Activated T-cell treated with anti-CD3 and anti-CD28 coated beads, Interleukin-2, amount 50 U/mL, for 4 hours (primary cell): ENCODE data around the gene SLC18A3. TPM values are rescaled to one million over a fixed set of nuclear protein-coding genes. Genes with fewer than 3 reads are reported as not detected.

ENCODE experiments used
- ATAC-seq, 2 donors: fragments of 200-7000 bp; cut with Tn5 transposase; one replicate each; pipeline ENCODE4 v1.10.0; 2021
- DNase-seq: peaks from one replicate; pipeline ENCODE4 v3.0.0-alpha.2; 2020
- H3K27me3 Mint-ChIP-seq: one replicate; pipeline ENCODE4 v1.8.0; 2021; ENCODE audit warnings: low read depth, mixed read lengths
- H3K36me3 Mint-ChIP-seq: one replicate; pipeline ENCODE4 v1.8.0; 2022; ENCODE audit warnings: mixed read lengths; ENCODE audit not compliant: insufficient read depth
- H3K4me1 Mint-ChIP-seq: one replicate; pipeline ENCODE4 v1.8.0; 2021; ENCODE audit warnings: low read depth, mixed read lengths
- H3K4me3 Mint-ChIP-seq: one replicate; pipeline ENCODE4 v1.8.0; 2021; ENCODE audit warnings: mild to moderate bottlenecking, moderate library complexity, mixed read lengths
- H3K9me3 Mint-ChIP-seq: one replicate; pipeline ENCODE4 v1.8.0; 2021; ENCODE audit warnings: mixed read lengths
- total RNA-seq, 3 donors: library from RNA; stranded (reverse); gene quantifications; one replicate each; pipeline ENCODE4 v1.2.1, GENCODE V29; 2021

Gene SLC18A3
- total RNA-seq, 3 donors from 2014 or later, result not detected

DNA sequence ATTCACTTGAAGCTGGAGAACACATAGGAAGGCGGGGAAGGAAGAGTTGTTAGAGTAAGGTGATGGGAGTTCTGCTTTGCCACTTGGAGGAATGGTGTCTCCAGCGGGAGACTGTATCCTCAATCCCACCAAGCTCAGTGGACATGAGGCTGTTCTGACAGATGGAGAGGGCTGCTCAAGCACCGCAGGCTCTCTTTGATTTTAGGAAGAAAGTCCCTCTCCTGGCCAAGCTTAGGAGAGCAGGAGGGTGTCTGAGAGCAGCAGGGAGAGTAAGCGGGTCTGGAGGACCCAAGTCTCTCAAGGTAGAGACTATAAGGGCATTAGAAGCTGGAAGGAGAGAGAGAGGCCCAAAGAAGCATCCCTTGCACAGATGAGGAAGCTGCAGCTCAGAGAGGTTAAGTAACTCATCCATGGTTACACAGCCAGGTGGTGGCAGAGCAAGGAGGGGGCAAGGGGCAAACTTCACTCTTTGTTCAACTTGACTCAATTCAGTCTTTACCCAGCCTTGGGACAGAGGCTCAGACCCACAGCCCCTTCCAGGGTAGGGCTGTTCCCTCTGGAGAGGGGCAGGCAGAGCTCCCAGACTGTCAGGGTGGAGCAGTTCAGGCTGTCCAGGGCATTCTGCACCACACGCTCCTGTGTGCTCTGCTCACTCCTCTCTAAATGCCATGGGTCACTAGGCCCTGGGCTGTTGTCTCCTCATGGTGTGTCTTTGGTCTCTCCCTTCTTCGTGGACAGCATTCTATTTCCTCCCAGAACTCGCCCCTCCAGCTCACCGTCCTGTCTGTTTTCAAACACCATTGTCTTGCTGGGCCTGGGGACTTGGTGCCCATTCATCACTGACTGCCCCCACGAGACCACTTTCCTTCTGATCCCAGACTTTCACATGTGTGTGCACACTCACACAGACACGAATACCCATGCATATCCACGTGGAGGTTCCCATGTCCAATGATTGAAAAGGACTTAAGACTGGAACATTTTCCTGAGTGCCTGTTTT, 12.6 kb downstream of the SLC18A3 start:
- Mint-ChIP-seq H3K4me1 (no peaks in the 10 kb centered on the region), H3K36me3 (no peaks in the 10 kb centered on the region), H3K9me3 (no peaks in the 10 kb centered on the region), H3K4me3 (no peak overlapping the region), H3K27me3 (peaks cover 23% of the 10 kb centered on the region)
- DNase-seq (no peak), ATAC-seq (no peak)

DNA sequence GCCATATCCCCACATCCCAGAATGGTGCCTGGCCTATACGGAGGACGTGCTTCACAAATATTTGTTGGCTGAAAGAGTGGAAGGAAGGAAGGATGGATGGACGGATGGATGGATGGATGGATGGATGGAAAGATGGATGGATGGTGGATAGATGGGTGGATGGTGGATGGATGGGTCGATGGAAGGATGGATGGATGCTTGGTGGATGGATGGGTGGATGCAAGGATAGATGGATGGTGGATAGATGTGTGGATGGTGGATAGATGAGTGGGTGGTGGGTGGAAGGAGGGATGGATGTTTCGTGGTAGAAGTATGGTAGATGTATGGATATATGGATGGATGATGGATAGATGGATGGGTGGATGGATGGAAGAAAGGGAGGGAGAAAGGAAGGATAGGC, 14.5 kb downstream of the SLC18A3 start:
- no peak overlapping the region for H3K4me3 Mint-ChIP-seq
- H3K4me1 Mint-ChIP-seq, result no peaks in the 10 kb centered on the region
- H3K27me3 Mint-ChIP-seq, result peaks cover 10% of the 10 kb centered on the region
- DNase-seq, result no peak
- ATAC-seq, result no peak
- H3K9me3 Mint-ChIP-seq, result no peaks in the 10 kb centered on the region
- H3K36me3 Mint-ChIP-seq, result no peaks in the 10 kb centered on the region

DNA sequence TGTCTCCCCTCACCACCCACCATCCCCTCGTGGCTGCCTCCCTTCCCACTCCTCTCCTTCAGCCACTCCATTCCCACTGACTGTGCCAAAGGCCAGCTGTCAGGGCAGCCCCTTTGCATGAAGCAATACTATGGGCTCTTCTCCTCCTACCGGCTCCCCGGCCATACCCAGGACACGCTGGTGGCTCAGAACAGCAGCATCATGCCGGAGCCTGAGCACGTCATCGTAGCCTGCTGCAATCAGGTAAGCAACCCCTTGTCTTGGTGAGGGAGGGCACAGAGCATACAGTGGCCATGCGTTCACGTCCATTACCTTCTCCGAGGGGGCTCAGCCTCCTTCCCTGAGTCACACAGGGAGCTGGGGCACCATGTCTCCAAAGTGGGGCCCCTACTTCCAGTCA, 15.3 kb downstream of the SLC18A3 start:
- Mint-ChIP-seq H3K36me3 (no peaks in the 10 kb centered on the region), H3K9me3 (no peaks in the 10 kb centered on the region), H3K4me1 (no peaks in the 10 kb centered on the region), H3K4me3 (no peak overlapping the region), H3K27me3 (peaks cover 5% of the 10 kb centered on the region)
- DNase-seq, result no peak
- ATAC-seq, result no peak

DNA sequence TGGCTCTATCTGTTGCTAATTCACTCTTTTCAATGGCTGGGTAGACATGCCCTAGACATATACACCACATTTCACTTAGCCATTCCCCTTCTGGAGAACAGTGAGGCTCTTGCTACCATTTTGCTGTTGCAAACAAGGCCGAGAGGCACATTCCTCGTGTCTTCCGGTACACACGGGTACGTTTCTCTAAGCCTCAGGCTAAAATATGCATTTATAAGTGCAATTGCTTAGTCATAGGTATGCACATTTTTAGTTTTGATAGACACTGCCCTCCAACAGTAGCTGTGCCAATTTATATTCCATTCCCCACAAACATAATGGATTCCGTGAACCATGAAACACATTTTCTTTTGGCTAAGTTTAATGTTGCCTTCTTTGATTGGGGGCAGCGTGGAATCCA, 16.9 kb downstream of the SLC18A3 start:
- H3K4me3 Mint-ChIP-seq, result no peak overlapping the region
- H3K36me3 Mint-ChIP-seq, result no peaks in the 10 kb centered on the region
- no peaks in the 10 kb centered on the region for H3K9me3 Mint-ChIP-seq
- ATAC-seq, result no peak
- no peak for DNase-seq
- no peaks in the 10 kb centered on the region for H3K4me1 Mint-ChIP-seq
- peaks cover 5% of the 10 kb centered on the region for H3K27me3 Mint-ChIP-seq

DNA sequence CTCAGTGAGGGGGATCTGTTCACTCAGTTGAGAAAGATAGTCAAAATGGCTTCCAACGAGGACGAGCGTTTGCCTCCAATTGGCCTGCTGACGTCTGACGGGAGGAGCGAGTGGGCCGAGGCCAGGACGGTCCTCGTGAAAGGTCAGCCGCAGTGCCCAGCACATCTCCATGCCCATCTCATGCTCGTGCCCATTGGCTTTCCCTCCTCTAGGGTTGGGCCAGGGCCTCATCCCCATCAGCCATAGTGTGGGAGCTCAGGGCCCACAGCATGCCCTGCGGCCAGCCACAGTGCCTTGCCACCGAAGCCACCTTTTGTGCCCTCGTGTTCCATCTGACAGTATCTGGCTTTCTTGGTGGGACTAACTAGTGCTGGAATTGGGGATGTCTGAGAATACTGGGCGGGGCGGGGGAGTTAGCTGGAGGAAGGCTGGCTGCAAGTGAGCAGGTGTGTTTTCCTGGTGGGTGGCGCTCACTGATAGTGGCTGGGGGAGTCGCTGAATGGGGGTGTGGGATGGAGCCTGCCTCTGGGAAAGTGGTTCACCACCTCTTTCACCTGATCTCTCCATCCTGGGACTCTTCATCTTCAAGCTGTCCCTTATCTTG, 17.6 kb downstream of the SLC18A3 start:
- Mint-ChIP-seq H3K36me3 (no peaks in the 10 kb centered on the region), H3K27me3 (peaks cover 5% of the 10 kb centered on the region), H3K4me3 (no peak overlapping the region), H3K4me1 (no peaks in the 10 kb centered on the region), H3K9me3 (no peaks in the 10 kb centered on the region)
- ATAC-seq, result no peak
- no peak for DNase-seq

DNA sequence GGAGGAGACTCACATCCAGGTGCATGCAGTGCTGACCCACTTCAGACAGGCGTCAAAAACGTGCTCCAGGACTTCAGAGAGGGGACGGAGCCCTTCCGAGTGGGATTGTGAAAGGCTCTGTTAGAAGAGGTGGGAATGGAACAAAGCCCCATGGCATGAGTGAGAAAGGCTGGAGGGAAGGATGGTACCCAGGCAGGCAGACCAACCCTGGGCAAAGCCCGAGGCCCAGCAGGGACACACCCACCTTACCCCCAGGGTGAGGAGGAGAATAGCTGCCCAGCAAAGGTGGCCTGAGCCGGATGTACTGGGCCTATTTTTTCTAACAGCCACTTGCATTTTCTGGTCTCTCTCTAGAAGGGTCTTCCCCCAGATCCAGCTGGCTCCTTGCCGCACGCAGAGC, 18.5 kb downstream of the SLC18A3 start:
- no peaks in the 10 kb centered on the region for H3K9me3 Mint-ChIP-seq
- DNase-seq, result no peak
- no peaks in the 10 kb centered on the region for H3K4me1 Mint-ChIP-seq

DNA sequence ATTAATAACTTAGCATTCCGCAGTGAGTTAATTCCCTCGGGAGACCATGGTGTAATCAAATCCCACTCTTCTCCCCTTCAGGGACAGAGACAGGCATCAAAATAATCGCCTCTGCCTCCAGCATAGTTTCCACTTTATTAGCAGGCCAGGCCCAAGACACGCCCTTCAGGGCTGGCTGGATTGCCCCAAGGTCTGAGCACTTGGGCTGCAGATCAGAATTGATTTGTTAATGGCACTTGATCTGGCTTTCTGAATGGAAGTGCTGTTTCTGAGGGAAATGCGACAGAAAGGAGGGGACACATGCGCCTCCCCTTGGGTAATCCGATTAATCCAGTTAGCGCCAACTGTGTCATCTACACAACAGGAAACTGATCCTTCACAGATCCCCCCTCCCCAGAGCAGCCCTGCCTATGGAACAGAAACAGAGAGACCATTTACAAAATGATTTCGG, 19.3 kb downstream of the SLC18A3 start:
- Mint-ChIP-seq H3K9me3 (no peaks in the 10 kb centered on the region), H3K4me1 (no peaks in the 10 kb centered on the region), H3K36me3 (no peaks in the 10 kb centered on the region), H3K27me3 (no peaks in the 10 kb centered on the region), H3K4me3 (no peak overlapping the region)
- DNase-seq (no peak), ATAC-seq (no peak)

More for the DNA sequence above, 18.5 kb downstream of the SLC18A3 start:
- no peaks in the 10 kb centered on the region for H3K36me3 Mint-ChIP-seq
- peaks cover 4% of the 10 kb centered on the region for H3K27me3 Mint-ChIP-seq
- ATAC-seq, result no peak
- no peak overlapping the region for H3K4me3 Mint-ChIP-seq

DNA sequence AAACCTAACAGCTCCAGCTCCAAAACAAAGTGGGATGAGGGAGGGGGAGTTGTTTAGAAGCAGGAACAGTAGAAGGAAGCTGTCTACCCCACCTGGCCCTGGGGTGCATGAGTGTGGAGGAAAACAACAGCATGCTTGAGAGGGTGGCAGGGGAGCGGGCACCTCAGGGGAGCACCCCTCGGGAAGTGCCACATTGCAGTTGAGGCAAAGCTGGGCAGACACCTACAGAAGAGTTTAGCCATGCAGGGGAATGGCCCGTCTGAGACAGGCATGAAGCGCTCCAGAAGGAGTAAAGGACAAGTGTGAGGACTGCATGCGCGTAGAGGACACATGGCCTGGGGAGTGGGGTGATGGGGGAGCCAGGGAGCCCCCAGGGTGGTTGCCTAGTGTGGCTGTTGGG, 21.9 kb downstream of the SLC18A3 start:
- Mint-ChIP-seq H3K36me3 (no peaks in the 10 kb centered on the region), H3K27me3 (no peaks in the 10 kb centered on the region), H3K4me1 (no peaks in the 10 kb centered on the region), H3K4me3 (no peak overlapping the region), H3K9me3 (no peaks in the 10 kb centered on the region)
- no peak for ATAC-seq
- DNase-seq, result no peak

DNA sequence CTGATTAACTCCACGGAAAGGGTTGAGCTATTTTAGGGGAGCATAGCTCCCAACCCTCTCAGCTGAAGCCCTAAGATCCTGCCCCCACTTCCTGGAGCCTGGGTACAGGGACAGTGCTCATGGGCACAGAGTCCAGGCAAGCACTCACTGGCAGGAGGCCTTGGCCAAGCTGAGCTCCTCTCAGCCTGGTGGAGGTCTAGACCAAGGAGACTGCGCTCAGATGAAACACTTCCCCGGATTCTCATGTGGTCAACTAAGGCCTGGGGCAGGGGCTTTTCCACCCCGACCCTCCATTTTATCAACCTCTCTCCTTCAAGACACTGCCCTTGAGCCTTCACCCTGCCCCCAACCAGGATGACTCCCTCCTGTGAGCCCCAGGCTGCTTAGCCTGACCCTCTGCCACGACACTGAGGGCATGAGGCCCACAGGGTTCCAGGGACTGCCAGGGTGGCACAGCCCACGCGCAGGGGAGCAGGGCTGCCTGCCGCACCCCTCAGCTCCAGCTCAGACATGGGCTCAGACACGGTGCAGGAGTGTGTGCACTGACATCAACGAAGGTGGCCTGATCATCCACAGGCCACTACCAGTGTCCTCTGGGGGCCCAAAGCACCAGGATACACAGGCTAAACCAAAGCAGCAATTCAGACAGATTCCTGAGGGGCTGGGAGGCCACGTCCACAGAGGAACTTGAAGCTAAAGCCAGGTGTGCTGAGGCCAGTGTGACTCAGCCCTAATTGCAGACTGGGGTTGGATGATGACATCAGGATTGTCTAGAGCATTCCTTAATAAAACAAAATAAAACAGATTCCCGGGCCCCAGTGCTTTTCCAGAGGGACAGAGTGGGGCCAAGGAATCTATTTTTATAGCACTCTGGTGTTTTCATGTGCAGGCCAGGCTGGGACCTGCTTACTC, 22.6 kb downstream of the SLC18A3 start:
- ATAC-seq (no peak), DNase-seq (no peak)
- Mint-ChIP-seq H3K9me3 (no peaks in the 10 kb centered on the region), H3K4me3 (no peak overlapping the region), H3K36me3 (no peaks in the 10 kb centered on the region), H3K4me1 (no peaks in the 10 kb centered on the region), H3K27me3 (no peaks in the 10 kb centered on the region)

DNA sequence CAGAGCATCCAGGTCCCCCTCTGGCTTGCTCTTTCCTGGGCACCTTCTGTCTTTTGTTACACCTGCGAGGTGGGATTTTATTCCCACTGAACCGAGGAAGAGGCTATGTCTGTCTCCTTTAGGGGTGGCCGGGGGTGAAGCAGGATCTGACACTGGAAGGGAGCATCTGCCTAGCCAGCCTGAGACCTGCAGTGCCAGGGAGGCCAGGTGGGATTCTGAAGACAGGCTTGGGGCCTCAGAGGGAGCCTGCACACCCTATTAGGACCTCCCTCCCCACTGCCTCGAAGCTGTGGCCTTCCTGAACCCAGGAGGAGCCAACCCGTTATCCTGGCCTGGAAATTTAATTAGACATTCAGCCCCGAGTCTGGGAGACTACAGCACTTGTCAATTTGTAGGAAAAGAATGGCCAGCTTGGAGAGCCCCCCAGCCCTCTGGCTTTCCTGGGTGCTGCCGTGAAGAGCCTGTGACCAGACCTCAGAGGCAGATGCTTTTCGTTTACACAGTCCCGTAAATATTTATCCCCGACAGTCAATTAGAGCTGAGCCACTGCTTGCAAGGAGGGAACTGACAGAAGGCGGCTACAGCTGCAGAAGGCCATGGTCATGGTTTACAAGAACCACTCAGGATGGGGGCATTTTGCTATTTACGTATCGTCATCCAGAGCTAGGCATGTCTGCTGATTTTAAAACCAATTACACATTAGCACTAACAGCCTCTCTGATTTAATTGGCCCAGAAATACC, 23.4 kb downstream of the SLC18A3 start:
- H3K36me3 Mint-ChIP-seq, result no peaks in the 10 kb centered on the region
- no peak overlapping the region for H3K4me3 Mint-ChIP-seq
- DNase-seq (no peak), ATAC-seq (no peak)
- H3K9me3 Mint-ChIP-seq, result no peaks in the 10 kb centered on the region
- H3K27me3 Mint-ChIP-seq, result no peaks in the 10 kb centered on the region
- no peaks in the 10 kb centered on the region for H3K4me1 Mint-ChIP-seq

DNA sequence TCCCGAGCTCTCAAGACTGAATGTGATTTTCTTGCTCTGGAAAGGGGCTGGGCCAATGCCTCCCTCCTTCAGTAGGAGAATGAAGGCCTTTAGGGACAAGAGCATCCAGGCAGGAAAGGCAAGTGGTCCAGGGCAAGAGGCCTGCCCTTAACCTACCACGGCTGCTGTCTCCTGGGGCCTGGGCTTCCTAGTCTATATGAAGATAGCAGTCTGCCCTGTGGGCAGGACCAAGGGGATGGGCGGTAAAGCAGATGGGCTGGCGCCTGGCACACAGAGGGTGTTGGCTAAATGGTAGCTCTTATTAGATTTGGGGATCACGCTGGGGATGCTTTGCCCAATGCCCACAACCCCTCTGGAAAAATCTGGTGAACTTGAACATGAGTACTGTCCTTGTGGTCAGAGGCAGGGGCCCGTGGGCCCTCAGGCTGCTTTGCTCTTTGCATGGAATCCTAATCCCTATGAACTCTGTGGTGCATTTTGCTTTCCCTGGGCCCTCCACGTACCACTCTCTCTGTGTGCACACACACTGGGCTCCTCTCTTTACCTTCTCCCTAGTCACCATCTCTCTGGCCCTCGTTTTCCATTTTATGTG, 24.1 kb downstream of the SLC18A3 start:
- Mint-ChIP-seq H3K4me3 (no peak overlapping the region), H3K27me3 (no peaks in the 10 kb centered on the region), H3K4me1 (no peaks in the 10 kb centered on the region), H3K36me3 (no peaks in the 10 kb centered on the region), H3K9me3 (no peaks in the 10 kb centered on the region)
- DNase-seq (no peak), ATAC-seq (no peak)

DNA sequence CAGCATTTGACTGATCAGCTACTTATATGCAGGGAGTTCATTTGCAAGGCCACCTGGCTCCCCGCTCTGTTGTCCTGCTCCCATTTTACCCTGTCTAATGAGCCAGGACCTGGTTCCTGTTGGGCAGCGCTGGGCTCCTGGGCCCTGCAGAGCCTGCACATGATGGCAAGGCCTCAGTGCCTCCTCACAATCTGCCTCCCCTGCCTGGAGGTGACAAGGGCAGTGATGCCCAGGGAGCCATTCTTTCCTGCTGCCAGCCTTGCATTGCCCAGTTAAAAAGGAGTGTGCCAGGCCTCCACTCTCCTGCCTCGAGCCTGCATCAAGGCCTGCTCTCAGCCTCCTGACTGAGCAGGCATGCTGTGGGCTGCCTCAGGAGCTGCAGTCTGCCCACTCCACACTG, 32.2 kb downstream of the SLC18A3 start:
- no peak for ATAC-seq
- no peaks in the 10 kb centered on the region for H3K4me1 Mint-ChIP-seq
- no peak for DNase-seq
- H3K9me3 Mint-ChIP-seq, result no peaks in the 10 kb centered on the region
- H3K36me3 Mint-ChIP-seq, result no peaks in the 10 kb centered on the region
- no peak overlapping the region for H3K4me3 Mint-ChIP-seq
- H3K27me3 Mint-ChIP-seq, result peaks cover 32% of the 10 kb centered on the region

DNA sequence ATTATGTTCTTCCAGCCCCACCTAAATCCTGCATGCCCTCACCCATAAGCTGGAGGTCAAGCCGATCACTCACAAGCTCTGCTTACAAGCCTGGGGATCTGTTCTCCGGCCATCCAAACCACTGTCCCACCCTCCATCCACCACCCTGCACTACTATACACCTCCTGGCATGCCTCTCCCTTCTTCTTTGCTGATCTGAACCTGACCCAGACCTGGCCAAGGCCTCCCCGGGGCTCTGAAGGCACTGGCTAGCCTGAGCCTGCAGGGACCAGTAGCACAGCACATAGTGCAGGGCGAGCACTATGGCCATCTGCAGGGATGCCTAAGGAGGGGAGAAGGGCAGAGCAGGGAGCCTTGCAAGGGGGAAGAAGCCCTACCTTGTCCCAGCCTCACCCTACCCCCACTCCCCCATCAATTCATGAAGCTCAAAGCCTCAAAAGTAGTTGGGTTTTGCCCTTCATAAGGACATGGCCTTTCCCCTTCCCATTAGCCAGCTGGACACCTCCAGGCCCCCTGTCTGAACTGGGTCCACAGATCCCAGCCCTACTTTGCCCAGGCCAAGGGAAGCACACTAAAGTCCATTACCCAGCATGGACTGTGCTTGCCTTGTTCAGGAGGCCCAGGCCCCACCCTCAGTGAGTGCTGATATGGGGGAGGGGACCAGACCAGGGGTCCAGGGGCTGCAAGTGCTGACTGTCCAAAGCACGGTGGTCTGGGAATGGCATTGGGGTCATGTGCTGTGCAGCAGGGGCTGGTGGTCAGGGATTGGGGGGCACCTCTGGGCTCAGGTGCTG, 33.3 kb downstream of the SLC18A3 start:
- no peak for ATAC-seq
- peaks cover 2% of the 10 kb centered on the region for H3K4me1 Mint-ChIP-seq
- H3K9me3 Mint-ChIP-seq, result no peaks in the 10 kb centered on the region
- H3K27me3 Mint-ChIP-seq, result peaks cover 32% of the 10 kb centered on the region
- no peak for DNase-seq
- H3K36me3 Mint-ChIP-seq, result no peaks in the 10 kb centered on the region
- no peak overlapping the region for H3K4me3 Mint-ChIP-seq
